ENCODE data around the gene PLCG2.

The PLCG2 gene

DNA sequence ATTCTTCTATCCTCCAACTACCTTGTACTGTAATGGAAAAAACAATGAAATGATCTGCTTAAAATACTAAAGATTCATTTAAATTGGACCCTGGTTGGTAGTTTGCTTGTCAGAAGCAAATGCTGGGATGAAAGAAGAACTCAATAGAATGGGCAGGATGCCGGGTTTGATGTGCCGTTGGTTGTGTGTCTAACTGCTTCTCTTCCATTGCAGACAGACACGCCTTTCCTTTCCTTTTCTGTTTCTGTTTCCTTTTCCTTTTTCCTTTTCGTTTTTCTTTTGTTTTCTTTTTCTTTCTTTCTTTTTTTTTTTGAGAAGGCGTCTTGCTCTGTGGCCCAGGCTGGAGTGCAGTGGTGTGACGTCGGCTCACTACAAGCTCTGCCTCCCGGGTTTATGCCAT is 64.6 kb downstream of the PLCG2 start:
- TF ChIP-seq ZFX (IDR thresholded peaks at IDR 0.05; ENCODE audit: borderline replicate concordance), result no peak
- TF ChIP-seq, protein P1, sequence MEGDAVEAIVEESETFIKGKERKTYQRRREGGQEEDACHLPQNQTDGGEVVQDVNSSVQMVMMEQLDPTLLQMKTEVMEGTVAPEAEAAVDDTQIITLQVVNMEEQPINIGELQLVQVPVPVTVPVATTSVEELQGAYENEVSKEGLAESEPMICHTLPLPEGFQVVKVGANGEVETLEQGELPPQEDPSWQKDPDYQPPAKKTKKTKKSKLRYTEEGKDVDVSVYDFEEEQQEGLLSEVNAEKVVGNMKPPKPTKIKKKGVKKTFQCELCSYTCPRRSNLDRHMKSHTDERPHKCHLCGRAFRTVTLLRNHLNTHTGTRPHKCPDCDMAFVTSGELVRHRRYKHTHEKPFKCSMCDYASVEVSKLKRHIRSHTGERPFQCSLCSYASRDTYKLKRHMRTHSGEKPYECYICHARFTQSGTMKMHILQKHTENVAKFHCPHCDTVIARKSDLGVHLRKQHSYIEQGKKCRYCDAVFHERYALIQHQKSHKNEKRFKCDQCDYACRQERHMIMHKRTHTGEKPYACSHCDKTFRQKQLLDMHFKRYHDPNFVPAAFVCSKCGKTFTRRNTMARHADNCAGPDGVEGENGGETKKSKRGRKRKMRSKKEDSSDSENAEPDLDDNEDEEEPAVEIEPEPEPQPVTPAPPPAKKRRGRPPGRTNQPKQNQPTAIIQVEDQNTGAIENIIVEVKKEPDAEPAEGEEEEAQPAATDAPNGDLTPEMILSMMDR (IDR thresholded peaks at IDR 0.05), result no peak
- H3K27ac ChIP-seq, result no peak overlapping the region

DNA sequence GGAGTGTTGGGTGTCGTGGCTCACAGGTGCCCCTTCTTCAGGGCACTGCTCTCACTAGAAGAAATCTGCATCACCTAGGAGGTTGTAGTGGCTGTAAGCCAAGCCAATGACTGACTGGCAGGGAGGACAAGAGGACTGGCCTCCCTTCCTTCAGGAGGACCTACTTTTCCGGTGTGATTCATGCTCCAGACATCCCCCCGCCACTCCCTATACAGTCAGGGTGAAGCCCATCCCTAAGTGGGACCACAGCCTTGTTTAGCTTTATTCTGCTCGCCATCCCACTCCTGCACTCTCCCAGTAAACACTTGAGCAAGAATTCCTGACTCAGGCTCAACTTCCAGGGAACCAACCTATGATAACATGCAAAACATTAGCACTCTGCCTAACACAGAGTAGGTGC is 67.0 kb downstream of the PLCG2 start:
- TF ChIP-seq, protein P1 (IDR thresholded peaks at IDR 0.05), result no peak
- no peak for TF ChIP-seq ZFX (IDR thresholded peaks at IDR 0.05; ENCODE audit: borderline replicate concordance)
- no peak overlapping the region for H3K27ac ChIP-seq

DNA sequence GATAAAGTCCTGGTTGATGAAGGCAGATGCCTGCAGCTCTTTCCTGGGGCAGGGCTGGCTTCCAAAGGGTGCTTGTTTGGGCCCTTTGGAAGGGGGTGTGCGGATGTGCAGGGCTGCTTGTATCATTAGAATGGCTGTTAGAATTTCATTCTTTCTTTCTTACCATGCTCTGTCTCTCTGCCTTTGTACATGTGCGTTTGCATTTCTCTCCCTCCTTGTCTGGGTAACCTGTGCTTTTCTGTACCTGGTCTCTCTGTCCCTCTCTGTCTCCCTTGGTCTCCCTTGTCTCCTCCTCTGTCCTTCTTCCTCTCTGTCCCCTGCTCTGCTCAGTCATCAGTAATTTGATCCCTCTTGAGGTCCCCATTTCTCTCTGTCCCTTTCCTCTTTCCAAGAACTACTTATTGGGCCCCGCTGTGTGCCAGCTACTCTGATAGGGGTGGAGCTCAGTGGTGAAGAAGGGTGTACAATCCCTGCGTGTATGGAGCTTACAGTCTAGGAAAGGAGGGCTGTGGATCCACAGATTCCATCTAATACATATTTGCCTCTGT is 69.3 kb downstream of the PLCG2 start:
- no peak for TF ChIP-seq ZFX (IDR thresholded peaks at IDR 0.05; ENCODE audit: borderline replicate concordance)
- TF ChIP-seq, protein P1 (IDR thresholded peaks at IDR 0.05), result no peak
- no peak overlapping the region for H3K27ac ChIP-seq

- TF ChIP-seq ZFX (IDR thresholded peaks at IDR 0.05; ENCODE audit: borderline replicate concordance), result no peak
- TF ChIP-seq, protein P1 (IDR thresholded peaks at IDR 0.05), result no peak
Observed at GRCh38 chr16:81850197-81850944, 71.3 kb downstream of the PLCG2 start.

DNA sequence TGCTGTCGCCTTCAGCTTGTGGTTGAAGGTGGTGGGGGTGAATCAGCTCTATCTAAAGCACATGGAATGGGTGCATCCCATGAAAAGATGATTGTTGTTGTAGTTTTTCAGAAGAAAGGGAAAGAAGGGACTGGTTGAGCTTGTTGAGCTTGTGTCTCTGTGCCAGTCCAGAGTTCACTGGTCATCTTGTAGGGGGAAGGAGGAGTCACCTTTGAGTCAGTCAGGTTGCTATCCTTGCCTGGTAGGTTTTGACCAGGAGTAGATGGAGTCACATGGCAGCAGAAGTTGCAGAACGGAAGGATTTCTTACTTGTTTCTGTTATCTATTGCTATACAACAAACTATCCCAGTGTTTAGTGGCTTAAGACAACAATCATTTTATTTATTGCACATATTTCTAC is 73.3 kb downstream of the PLCG2 start:
- no peak for TF ChIP-seq ZFX (IDR thresholded peaks at IDR 0.05; ENCODE audit: borderline replicate concordance)
- TF ChIP-seq, protein P1 (IDR thresholded peaks at IDR 0.05), result no peak
- no peak overlapping the region for H3K27ac ChIP-seq

More at GRCh38 chr16:81850197-81850944, 71.3 kb downstream of the PLCG2 start:
- H3K27ac ChIP-seq, result no peak overlapping the region

GRCh38 chr16:81855552-81856153 is 76.6 kb downstream of the PLCG2 start:
- TF ChIP-seq ZFX (IDR thresholded peaks at IDR 0.05; ENCODE audit: borderline replicate concordance), result no peak
- TF ChIP-seq, protein P1 (IDR thresholded peaks at IDR 0.05), result no peak
- H3K27ac ChIP-seq, result no peak overlapping the region
